Astrocyte (in vitro differentiated cells and primary cell): ENCODE data around the gene CELA3B.

Experiments
- EZH2 ChIP-seq: IDR thresholded peaks from 2 replicates; pipeline ENCODE4 v1.6.1; 2012; ENCODE audit warnings: mild to moderate bottlenecking, low read length, inconsistent platforms; ENCODE audit not compliant: insufficient read depth
- TF ChIP-seq, protein P1 (sequence below): IDR thresholded peaks from 2 replicates; pipeline ENCODE4 v1.5.1; 2011; ENCODE audit warnings: low read depth, mild to moderate bottlenecking, inconsistent platforms, low read length, moderate library complexity; ENCODE audit not compliant: insufficient read depth

DNA sequence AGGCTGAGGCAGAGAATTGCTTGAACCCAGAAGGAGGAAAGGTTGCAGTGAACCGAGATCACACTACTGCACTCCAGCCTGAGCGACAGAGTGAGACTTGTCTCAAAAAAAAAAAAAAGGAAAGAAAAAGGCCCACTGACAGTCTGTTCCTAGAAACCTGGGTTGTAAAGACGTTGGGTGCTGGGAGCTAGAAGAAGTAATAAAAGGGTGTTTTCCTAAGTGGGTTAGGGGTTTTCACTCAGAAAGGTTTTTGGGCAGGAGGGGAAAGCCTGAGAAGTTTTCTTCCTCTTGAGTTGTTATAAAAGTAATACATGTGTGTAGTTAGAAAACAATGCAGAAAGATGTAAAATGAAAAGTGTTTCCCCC, 50.1 kb downstream of the CELA3B start:
- TF ChIP-seq, protein P1, sequence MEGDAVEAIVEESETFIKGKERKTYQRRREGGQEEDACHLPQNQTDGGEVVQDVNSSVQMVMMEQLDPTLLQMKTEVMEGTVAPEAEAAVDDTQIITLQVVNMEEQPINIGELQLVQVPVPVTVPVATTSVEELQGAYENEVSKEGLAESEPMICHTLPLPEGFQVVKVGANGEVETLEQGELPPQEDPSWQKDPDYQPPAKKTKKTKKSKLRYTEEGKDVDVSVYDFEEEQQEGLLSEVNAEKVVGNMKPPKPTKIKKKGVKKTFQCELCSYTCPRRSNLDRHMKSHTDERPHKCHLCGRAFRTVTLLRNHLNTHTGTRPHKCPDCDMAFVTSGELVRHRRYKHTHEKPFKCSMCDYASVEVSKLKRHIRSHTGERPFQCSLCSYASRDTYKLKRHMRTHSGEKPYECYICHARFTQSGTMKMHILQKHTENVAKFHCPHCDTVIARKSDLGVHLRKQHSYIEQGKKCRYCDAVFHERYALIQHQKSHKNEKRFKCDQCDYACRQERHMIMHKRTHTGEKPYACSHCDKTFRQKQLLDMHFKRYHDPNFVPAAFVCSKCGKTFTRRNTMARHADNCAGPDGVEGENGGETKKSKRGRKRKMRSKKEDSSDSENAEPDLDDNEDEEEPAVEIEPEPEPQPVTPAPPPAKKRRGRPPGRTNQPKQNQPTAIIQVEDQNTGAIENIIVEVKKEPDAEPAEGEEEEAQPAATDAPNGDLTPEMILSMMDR: no peak
- no peak for TF ChIP-seq EZH2
